GM12872 (cell line): ENCODE data around the gene JUN.

Source experiments
- CTCF ChIP-seq: IDR thresholded peaks from 3 replicates; pipeline ENCODE4 v1.5.1; 2011; ENCODE audit warnings: low read depth, mild to moderate bottlenecking, low read length, moderate library complexity; ENCODE audit not compliant: insufficient read depth

The JUN gene

GRCh38 chr1:58796416-58796815, 12.6 kb upstream of the JUN start:
- no peak for TF ChIP-seq CTCF

- no peak for TF ChIP-seq CTCF
Measured at GRCh38 chr1:58794585-58794984, 10.7 kb upstream of the JUN start.

- no peak for TF ChIP-seq CTCF
Measured at GRCh38 chr1:58792846-58793245, 9.0 kb upstream of the JUN start.

GRCh38 chr1:58791106-58791505, 7.3 kb upstream of the JUN start:
- no peak for TF ChIP-seq CTCF

- TF ChIP-seq CTCF = no peak
Measured at GRCh38 chr1:58789996-58790660, 6.3 kb upstream of the JUN start.

- TF ChIP-seq CTCF = no peak
Measured at GRCh38 chr1:58789322-58789856, 5.5 kb upstream of the JUN start.

- no peak for TF ChIP-seq CTCF
Measured at GRCh38 chr1:58788259-58788658, 4.4 kb upstream of the JUN start.
